ENCODE results near the gene PIAS3.

- TF ChIP-seq CTCF (IDR thresholded peaks at IDR 0.05; ENCODE audit: insufficient read depth, low read length) (no peak), GABPA (IDR thresholded peaks at IDR 0.05; ENCODE audit: low read depth) (no peak)
Measured at GRCh38 chr1:145827966-145828365, 30.9 kb downstream of the PIAS3 start.

Measured in HL-60 (cell line).